HG03103 (cell line): ENCODE data around the gene CCDC70.
"Not testable (repeated sequence)": the region's sequence is repeated elsewhere in the genome, so short reads cannot be mapped to it uniquely, and the experiment has no call there.

Experiments used
- ATAC-seq: cut with Tn5 transposase; IDR thresholded peaks from one replicate; pipeline ENCODE4 v1.9.1; 2021; ENCODE audit warnings: low read depth; ENCODE audit not compliant: unreplicated experiment

Gene CCDC70

GRCh38 chr13:51861723-51862300, at the start of gene CCDC70:
Gene CCDC70 (plus strand): TSS chr13:51861969. CDS start chr13:51865412, 3,443 bp downstream.
- no peak for ATAC-seq

DNA sequence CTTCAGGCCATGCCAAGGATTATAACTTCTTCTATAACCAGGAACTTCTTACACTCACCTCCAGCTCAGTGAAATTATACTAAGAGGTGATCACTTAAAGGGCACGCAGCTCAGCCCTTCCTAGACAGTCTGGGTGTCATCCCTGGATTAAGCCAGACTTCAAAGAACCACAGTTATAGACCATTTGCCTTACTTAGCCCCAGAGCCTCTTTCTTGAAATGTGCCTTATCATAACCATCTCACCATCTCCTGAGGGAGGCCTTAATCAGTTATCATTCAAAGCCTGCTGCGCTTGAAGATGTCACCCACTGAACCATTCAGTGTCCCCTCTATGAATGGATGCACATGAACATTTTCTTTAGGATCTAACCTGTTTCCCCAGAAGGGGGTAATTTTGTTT, 47.7 kb upstream of the CCDC70 start:
- ATAC-seq, result no peak

- peak; percentile 71 for ATAC-seq
Observed at GRCh38 chr13:51814825-51815650, 46.7 kb upstream of the CCDC70 start.

DNA sequence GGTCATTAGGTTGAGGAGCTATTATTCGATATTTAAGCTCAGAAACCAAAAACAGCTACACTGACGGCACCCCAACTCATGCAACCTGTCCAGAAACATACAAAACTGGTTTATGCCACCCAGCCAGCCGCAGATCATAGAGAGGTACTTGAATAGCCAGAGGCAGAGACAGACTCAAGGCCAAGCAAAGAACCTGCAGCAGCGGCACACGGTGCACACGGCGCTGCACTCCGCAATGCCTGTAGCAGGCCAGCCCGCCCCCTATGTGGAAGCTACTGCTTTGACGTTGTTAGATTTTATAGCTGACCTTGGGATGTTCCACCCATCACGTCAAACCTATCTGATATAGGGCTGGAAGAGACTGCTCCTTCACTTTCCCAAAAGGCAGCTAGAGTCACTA, 45.9 kb upstream of the CCDC70 start:
- ATAC-seq, result no peak

DNA sequence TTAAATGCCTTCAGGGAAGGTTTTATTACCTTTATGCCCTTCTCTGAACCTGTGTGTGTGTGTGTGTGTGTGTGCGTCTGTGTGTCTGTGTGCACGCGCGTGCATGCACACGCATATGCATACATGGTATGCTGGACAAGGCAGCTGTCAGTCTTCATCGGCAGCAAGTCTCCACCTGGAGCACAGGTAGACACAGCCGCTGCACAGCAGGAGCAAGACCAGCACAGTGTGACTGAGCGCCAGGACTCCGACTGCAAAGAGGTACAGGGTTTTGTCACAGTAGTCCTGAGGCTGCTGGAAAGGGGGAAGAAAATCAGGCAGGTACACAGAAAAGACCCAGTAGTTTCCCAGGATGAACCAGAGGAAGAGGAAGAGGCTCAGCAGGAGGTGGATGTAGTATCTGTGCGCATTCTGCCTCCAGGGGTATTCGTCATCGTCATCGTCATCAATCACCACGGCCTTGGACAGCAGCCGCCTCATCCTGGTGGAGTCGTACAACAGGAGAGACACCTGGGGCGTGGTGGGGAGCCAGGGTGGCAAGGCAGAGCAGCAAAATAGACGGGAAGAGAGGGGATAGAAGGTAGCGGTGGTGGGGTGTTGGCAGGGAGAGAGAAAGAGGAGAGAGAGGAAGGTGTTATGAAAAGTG, 45.0 kb upstream of the CCDC70 start:
- ATAC-seq, result no peak

- no peak for ATAC-seq
Observed at GRCh38 chr13:51817717-51818116, 44.1 kb upstream of the CCDC70 start.

GRCh38 chr13:51818276-51818675, 43.5 kb upstream of the CCDC70 start:
- no peak for ATAC-seq

GRCh38 chr13:51818781-51819511, 42.8 kb upstream of the CCDC70 start:
- no peak for ATAC-seq

DNA sequence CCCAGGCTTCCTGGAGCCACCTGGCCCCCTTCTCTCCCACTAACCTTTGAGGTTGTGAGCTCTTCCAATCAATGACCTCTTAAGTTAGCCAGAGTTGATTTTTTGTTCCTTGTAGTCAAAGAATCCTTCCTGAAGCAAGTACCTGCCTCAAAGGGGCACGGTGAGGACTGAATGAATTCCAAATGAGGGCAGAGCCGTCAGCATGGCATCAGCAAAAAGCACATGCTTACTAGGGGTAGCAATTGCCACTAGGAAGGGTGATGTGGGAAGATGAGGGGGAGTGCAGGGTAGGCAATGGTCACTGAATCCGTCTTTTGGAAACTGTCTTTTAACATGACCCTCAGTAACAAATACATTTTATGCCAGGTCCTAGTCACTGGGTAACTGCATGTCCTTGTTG, 42.2 kb upstream of the CCDC70 start:
- no peak for ATAC-seq

DNA sequence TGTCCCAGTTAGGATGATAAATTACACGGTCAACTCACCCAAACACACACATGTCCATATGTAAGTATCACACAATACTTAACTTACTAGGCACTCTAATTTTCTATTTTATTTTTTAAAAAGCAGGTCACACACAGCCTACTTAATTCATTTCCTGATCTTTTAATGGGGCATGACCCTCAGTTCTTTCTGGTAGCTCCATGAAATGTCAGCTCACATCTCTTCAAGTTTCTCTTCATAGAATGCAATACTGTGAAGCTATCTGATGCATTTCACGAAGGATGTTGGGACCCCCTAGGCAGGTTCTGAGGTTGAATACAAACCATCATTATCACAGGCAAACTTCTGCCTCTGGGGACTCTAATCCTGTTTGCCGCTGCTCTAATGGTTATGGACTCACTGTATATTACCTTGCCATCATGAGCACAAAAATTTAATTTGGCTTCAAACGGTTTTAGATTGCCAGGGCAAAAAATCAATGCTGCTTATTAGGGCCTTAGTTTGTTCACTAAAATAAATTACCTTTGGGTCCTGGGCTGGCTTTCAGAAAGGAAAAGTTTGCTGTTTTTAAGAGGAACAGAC, 41.7 kb upstream of the CCDC70 start:
- no peak for ATAC-seq

GRCh38 chr13:51821606-51822005, 40.2 kb upstream of the CCDC70 start:
- no peak for ATAC-seq

DNA sequence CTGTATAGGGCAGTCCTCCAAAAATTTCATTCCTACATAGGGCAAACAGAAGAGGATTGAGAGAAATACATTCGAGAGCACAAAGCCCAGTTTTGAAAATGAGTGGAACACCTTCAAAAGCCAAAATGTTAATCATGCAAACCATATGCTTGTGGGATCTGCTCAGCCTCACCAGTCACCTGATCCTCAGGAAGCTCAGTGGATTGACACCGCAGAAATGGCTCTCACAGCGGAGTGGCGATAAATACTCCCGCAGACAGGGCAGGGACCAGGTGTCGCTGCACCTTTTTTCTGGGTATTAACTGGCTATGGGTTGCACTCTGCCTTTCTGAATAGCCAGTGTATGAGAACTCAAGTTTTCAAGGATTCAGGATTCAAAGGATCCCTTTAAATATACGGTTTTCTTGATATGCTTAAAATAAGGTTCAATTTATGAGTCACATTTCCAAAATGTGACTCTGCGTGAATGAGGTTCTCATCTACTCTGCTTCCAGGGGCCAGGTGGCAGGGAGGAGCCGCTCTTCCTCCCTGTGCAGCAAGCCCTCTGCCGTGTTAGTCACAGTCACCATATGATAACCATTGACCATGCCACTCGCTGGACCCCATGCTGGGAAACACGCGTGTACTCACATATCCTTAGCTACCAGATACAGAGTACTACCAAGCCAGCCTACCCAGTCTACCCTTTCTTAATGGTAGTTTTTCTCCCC, 39.5 kb upstream of the CCDC70 start:
- ATAC-seq, result no peak

DNA sequence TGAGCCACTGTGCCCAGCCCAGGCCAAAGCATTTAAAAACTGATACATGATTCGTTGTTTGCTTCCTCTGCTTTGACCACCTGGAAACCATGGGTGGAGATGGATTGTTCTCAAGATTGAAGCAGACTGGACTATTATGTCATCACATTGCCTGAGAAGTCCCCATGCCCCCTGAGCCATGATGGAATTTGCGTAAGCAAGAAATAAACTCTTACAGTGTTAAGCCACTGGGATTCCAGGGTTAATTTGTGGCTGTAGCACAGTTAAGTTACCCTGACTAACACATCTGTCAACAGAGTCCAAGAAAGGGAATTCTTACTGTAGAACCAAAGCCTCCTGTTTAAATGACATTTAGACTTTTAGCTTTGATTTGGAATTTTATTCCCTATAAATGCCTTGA, 38.4 kb upstream of the CCDC70 start:
- ATAC-seq, result no peak

DNA sequence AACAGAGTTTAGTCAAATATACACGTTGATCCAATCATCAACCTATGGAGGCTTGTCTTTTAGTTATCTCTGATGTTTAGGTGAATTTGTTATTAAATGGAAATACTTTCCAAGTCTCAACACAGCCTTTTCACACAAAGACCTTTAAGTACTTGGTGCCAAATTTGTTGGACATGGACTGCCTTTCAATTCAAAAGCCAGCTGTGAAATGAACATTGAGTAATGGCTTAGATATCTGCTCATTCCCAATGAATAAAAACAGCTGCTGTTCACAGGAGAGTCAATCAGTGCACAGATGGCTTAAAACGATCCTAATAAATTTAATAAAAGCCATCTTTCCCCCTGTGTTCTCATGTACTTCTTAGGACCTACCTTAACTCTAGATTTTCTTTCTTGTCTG, 37.9 kb upstream of the CCDC70 start:
- no peak for ATAC-seq

DNA sequence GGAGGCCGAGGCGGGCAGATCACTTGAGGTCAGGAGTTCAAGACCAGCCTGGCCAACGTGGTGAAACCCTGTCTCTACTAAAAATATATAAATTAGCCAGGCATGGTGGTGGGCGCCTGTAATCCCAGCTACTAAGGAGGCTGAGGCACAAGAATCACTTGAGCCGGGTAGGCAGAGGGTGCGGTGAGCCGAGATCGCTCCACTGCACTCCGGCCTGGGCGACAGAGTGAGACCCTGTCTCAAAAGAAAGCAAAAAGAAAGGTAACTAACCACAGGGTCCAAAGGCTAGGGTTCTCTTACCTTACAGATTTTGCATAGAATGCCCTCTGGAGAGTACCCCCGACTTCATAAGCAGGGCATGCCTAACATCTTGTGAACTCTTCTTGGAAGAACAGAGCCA, 37.1 kb upstream of the CCDC70 start:
- not testable (repeated sequence) for ATAC-seq

DNA sequence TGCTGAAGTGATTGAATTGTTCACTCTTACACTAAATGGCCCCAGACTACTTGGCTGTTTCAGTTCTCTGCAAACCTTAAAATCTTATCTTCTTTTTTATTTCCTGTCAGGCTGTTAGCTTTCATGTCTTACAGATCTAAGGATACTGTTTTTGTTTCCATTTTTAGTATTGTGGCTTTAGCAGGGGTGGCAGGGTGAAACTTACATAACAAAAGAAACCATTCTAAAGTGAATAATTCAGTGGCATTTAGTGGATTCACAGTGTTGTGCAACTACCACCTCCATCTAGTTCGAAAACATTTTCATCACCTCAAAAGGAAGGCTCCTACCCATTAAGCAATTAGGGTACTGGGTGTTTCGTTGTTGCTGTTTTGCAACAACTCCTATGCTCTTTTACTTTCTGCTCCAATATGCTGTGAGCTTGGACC, 36.6 kb upstream of the CCDC70 start:
- ATAC-seq, result no peak

GRCh38 chr13:51825681-51826254, 36.0 kb upstream of the CCDC70 start:
- ATAC-seq, result no peak

GRCh38 chr13:51826606-51827005, 35.2 kb upstream of the CCDC70 start:
- ATAC-seq, result no peak

GRCh38 chr13:51827254-51827653, 34.5 kb upstream of the CCDC70 start:
- no peak for ATAC-seq
